ENCODE data around the gene GPR84.

Gene GPR84

DNA sequence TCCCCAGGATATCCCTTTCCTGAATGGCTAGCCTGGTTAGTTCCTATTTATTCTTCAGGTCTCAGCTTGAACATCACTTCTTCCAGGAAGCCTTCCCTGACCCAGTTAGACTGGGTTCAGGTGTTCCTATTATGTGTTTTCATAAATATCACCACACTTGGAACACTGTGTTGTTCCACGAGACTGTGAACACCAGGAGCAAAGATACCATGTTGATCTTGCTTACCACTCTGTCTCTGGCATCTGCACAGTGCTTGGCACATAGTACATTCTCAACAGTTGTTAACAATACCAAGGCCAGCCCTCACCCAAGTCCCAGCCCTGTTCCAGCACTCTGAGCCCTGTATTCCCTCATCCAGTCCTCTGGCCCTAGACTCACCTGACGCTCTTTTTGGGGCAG lies 33.9 kb upstream of the GPR84 start:
- TF ChIP-seq ZNF70 (CRISPR knock-in tag; IDR thresholded peaks at IDR 0.05) (no peak), ISL1 (CRISPR knock-in tag; IDR thresholded peaks at IDR 0.05) (no peak), ZFP30 (CRISPR knock-in tag; IDR thresholded peaks at IDR 0.05) (no peak), BACH2 (CRISPR knock-in tag; IDR thresholded peaks at IDR 0.05; ENCODE audit: borderline replicate concordance) (no peak), TCF4 (CRISPR knock-in tag; IDR thresholded peaks at IDR 0.05; ENCODE audit: borderline replicate concordance) (no peak), TOX (CRISPR knock-in tag; IDR thresholded peaks at IDR 0.05; ENCODE audit: borderline replicate concordance) (no peak), CSDC2 (CRISPR knock-in tag; IDR thresholded peaks at IDR 0.05) (no peak), ZC3H10 (CRISPR knock-in tag; IDR thresholded peaks at IDR 0.05) (no peak), ESRRG (CRISPR knock-in tag; IDR thresholded peaks at IDR 0.05) (no peak)
- TF ChIP-seq, protein P1, sequence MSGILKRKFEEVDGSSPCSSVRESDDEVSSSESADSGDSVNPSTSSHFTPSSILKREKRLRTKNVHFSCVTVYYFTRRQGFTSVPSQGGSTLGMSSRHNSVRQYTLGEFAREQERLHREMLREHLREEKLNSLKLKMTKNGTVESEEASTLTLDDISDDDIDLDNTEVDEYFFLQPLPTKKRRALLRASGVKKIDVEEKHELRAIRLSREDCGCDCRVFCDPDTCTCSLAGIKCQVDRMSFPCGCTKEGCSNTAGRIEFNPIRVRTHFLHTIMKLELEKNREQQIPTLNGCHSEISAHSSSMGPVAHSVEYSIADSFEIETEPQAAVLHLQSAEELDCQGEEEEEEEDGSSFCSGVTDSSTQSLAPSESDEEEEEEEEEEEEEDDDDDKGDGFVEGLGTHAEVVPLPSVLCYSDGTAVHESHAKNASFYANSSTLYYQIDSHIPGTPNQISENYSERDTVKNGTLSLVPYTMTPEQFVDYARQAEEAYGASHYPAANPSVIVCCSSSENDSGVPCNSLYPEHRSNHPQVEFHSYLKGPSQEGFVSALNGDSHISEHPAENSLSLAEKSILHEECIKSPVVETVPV (CRISPR knock-in tag; IDR thresholded peaks at IDR 0.05) = no peak

DNA sequence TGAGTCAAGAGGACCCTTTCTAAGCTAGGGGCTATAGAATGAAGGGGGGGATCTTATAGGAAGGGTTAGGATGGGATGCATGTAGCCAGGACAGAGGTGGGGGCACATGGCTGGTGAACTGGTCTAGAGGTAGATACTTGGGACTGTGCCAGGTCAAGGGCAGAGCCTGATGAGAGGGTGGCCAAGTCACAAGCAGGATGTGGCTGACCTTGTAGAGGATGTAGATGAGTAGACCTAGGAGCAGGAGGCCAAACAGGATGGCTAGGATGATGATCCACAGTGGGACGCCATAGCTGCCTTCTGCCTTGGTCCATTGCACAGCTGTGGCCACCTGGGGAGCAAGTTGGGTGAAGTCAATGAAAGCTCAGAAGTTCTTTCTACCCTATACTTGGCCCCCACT lies 32.9 kb upstream of the GPR84 start:
- TF ChIP-seq SNAI2 (CRISPR knock-in tag; IDR thresholded peaks at IDR 0.05) = no peak
- TF ChIP-seq PPARA (CRISPR knock-in tag; IDR thresholded peaks at IDR 0.05; ENCODE audit: borderline replicate concordance) = no peak
- no peak for ATAC-seq

More for the DNA sequence above, 33.9 kb upstream of the GPR84 start:
- ATAC-seq = no peak

- TF ChIP-seq ZFP30 (CRISPR knock-in tag; IDR thresholded peaks at IDR 0.05) = no peak
- TF ChIP-seq ZNF70 (CRISPR knock-in tag; IDR thresholded peaks at IDR 0.05) = no peak
- TF ChIP-seq TSHZ2 (CRISPR knock-in tag; IDR thresholded peaks at IDR 0.05) = no peak
- TF ChIP-seq RARB (CRISPR knock-in tag; IDR thresholded peaks at IDR 0.05) = no peak
- no peak for TF ChIP-seq ZC3H10 (CRISPR knock-in tag; IDR thresholded peaks at IDR 0.05)
- no peak for TF ChIP-seq ARNTL (CRISPR knock-in tag; IDR thresholded peaks at IDR 0.05; ENCODE audit: borderline replicate concordance, low read depth)
- TF ChIP-seq ZFP3 (CRISPR knock-in tag; IDR thresholded peaks at IDR 0.05) = no peak
Measured at GRCh38 chr12:54395545-54395944, 31.3 kb upstream of the GPR84 start.

DNA sequence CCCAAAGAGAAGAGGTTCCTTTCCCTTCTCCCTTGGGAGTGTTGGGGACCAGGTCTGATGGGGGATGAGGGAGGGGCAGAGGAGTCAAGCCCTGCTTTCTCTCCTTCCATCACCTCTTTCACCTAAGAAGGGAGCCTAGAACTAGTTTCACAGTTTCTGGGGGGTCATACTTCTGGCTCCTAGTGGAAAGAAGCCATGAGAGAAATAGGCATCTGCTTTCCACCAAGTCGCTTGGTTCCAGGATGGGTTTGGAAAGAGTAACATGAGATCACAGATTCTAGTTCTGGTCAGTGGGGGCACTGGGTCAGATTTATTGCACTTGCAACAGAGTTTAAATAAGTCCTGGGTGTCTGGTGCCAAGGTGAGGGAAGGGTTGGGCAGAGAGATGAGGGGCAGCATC lies 30.7 kb upstream of the GPR84 start:
- TF ChIP-seq ZC3H10 (CRISPR knock-in tag; IDR thresholded peaks at IDR 0.05) (no peak), TOX (CRISPR knock-in tag; IDR thresholded peaks at IDR 0.05; ENCODE audit: borderline replicate concordance) (no peak), PPARA (CRISPR knock-in tag; IDR thresholded peaks at IDR 0.05; ENCODE audit: borderline replicate concordance) (no peak), ZFP30 (CRISPR knock-in tag; IDR thresholded peaks at IDR 0.05) (no peak)
- no peak for ATAC-seq

More at GRCh38 chr12:54395545-54395944, 31.3 kb upstream of the GPR84 start:
- ATAC-seq = no peak

DNA sequence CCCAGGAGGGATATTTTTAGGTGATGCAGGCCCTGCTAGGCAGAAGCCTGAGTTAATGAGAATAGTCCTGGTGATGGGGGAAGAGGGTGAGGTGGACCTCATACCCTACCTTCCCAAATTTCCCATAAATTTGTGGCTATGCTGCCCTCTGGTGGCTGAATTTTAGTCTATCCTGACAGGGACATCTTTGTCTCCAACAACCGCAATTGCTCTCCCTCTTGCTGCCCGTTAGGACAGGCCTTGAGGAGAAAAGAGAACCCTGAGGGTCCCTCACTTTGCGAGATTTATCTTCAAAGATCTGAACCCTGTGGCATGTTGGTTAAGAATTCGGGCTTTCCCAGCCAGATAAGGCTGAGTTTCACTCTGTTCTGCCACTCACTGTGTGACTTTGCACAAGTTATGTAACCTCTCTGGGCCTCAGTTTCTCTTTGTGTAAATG lies 30.0 kb upstream of the GPR84 start:
- TF ChIP-seq ZNF8 (CRISPR knock-in tag; IDR thresholded peaks at IDR 0.05) (no peak), ZFP3 (CRISPR knock-in tag; IDR thresholded peaks at IDR 0.05) (no peak), PATZ1 (CRISPR knock-in tag; IDR thresholded peaks at IDR 0.05; ENCODE audit: borderline replicate concordance) (no peak), TSHZ2 (CRISPR knock-in tag; IDR thresholded peaks at IDR 0.05) (no peak), ESRRG (CRISPR knock-in tag; IDR thresholded peaks at IDR 0.05) (no peak), TCF4 (CRISPR knock-in tag; IDR thresholded peaks at IDR 0.05; ENCODE audit: borderline replicate concordance) (no peak), ZFP30 (CRISPR knock-in tag; IDR thresholded peaks at IDR 0.05) (no peak), RARB (CRISPR knock-in tag; IDR thresholded peaks at IDR 0.05) (no peak), CSDC2 (CRISPR knock-in tag; IDR thresholded peaks at IDR 0.05) (no peak), SNAI2 (CRISPR knock-in tag; IDR thresholded peaks at IDR 0.05) (no peak), TOX (CRISPR knock-in tag; IDR thresholded peaks at IDR 0.05; ENCODE audit: borderline replicate concordance) (no peak), ZNF565 (CRISPR knock-in tag; conservative IDR thresholded peaks at IDR 0.05; ENCODE audit: low read depth) (no peak), ARNTL (CRISPR knock-in tag; IDR thresholded peaks at IDR 0.05; ENCODE audit: borderline replicate concordance, low read depth) (no peak), ZNF70 (CRISPR knock-in tag; IDR thresholded peaks at IDR 0.05) (no peak)
- TF ChIP-seq, protein P1 (CRISPR knock-in tag; IDR thresholded peaks at IDR 0.05) = no peak
- TF ChIP-seq, protein P2, sequence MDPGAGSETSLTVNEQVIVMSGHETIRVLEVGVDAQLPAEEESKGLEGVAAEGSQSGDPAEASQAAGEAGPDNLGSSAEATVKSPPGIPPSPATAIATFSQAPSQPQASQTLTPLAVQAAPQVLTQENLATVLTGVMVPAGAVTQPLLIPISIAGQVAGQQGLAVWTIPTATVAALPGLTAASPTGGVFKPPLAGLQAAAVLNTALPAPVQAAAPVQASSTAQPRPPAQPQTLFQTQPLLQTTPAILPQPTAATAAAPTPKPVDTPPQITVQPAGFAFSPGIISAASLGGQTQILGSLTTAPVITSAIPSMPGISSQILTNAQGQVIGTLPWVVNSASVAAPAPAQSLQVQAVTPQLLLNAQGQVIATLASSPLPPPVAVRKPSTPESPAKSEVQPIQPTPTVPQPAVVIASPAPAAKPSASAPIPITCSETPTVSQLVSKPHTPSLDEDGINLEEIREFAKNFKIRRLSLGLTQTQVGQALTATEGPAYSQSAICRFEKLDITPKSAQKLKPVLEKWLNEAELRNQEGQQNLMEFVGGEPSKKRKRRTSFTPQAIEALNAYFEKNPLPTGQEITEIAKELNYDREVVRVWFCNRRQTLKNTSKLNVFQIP (CRISPR knock-in tag; IDR thresholded peaks at IDR 0.05; ENCODE audit: borderline replicate concordance, low read depth) = no peak
- peak; percentile 67 for ATAC-seq
